KOPT-K1 (cell line): ENCODE results near the gene ATP10D.

Source experiments
- H3K27ac ChIP-seq: fragments of 200-600 bp; sonication (generic); 2 replicates; pipeline ENCODE4 v1.5.1; 2016; ENCODE audit warnings: antibody characterized with exemption, mild to moderate bottlenecking, low read depth, low read length; ENCODE audit not compliant: poor library complexity, severe bottlenecking
- H3K36me3 ChIP-seq: fragments of 200-600 bp; sonication (generic); 2 replicates; pipeline ENCODE4 v1.5.1; 2017; ENCODE audit warnings: antibody characterized with exemption, mild to moderate bottlenecking, low read length, moderate library complexity; ENCODE audit not compliant: insufficient read depth
- H3K9me3 ChIP-seq: fragments of 200-600 bp; sonication (generic); 2 replicates; pipeline ENCODE4 v1.5.1; 2017; ENCODE audit warnings: antibody characterized with exemption, low read length, mild to moderate bottlenecking; ENCODE audit not compliant: insufficient read depth, poor library complexity, severe bottlenecking

ATP10D gene

DNA sequence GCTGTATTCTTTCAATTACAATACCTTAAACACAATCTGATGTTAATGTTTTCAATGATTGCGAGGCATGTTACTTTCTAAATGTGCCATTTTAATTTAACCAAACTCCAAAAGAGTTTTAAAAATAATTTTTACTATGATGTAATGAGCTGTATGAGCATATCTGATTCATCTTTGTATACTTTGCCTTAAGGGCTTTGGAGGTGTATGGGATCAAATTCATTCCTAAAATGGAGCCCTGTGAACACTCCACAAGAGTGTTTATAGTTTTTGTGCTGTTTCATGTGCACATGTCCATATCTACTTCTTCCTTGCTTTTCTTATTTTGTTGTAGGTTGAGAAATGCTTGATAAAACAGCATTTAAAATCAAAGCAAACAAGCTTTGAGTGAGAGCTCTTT lies 82.4 kb downstream of the ATP10D start:
- Histone ChIP-seq H3K36me3 (no peaks in the 10 kb centered on the region), H3K27ac (no peak overlapping the region), H3K9me3 (no peaks in the 10 kb centered on the region)

DNA sequence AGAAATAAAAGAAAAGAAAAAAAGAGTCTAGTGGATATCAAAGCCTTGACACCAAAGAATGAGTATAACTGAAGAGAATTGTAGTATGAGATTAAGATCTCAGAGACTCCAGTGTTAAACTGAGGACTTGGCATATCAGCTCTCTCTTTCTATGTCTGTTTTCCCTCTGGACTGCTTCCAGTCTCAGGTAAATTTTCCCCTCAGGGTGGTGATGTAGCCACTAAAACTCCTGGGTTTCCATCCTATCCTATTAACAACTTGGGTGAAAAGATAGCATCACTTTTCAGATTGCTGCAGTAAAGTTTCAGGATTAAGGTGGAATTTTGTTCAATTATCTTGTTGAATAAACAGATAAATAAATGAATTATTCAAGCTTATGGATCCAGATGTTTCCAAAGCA lies 85.7 kb downstream of the ATP10D start:
- no peak overlapping the region for H3K27ac ChIP-seq
- H3K9me3 ChIP-seq: no peaks in the 10 kb centered on the region
- no peaks in the 10 kb centered on the region for H3K36me3 ChIP-seq

DNA sequence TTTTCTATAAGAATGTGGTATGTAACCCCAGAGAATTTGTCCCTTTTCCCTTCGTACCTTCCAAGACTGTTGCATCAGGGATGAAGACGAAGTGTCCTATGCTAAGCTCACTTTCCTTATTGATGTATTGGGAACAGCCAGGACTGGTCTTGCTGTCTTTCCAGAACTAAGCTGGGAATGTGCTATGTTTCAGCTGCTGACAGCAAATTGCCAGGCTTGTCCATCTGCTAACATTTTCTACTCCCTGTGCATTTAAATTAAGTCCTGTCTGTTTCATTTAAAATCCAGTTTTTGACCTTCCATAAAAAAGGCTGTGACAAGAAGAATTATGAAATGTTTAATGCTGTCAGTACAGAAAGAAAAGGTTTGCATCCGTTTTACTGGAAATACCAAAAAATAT lies 87.9 kb downstream of the ATP10D start:
- Histone ChIP-seq H3K36me3 (no peaks in the 10 kb centered on the region), H3K9me3 (no peaks in the 10 kb centered on the region), H3K27ac (no peak overlapping the region)

- Histone ChIP-seq H3K9me3 (no peaks in the 10 kb centered on the region), H3K36me3 (no peaks in the 10 kb centered on the region), H3K27ac (no peak overlapping the region)
Measured at GRCh38 chr4:47577779-47578553, 92.9 kb downstream of the ATP10D start.

DNA sequence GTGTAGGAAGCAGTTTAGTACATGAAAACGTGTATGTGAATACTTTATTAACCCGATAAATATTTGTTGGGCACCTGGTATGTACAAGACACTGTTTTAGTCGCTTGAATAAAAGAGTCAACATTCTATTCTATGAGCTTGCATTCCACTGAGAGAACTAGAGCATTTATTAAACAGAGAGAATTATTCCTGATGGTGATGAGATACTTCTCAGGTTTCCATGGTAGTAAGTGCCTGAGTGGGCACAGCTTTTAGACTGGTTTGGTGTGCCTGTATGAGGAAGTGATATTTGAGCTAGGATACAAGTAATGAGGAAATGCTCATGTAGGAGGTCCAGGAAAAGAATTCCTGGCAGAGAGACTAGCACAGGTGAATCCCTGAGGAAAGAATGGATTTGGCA lies 94.2 kb downstream of the ATP10D start:
- H3K36me3 ChIP-seq: no peaks in the 10 kb centered on the region
- no peaks in the 10 kb centered on the region for H3K9me3 ChIP-seq
- H3K27ac ChIP-seq: no peak overlapping the region

DNA sequence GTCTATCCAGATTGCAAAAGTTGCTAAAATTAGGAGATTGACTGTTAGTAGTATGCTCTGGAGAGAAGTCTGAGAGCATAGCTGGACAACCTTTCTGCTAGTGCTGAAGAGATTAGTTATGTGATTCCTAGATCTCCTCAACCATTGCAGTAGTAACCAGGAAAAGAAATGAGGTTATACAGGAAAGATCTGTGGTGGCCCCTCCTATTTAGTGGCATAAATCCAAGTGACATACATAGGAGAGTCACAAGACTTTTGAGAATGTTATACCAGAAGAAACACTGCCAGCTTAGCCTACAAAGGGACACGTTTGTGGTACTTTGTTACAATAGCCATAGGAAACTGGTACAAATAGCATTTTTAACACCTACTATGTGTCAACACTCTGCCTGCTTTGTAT lies 105.2 kb downstream of the ATP10D start:
- Histone ChIP-seq H3K27ac (no peak overlapping the region), H3K9me3 (no peaks in the 10 kb centered on the region), H3K36me3 (no peaks in the 10 kb centered on the region)

GRCh38 chr4:47597696-47598095 lies 112.6 kb downstream of the ATP10D start:
- Histone ChIP-seq H3K27ac (no peak overlapping the region), H3K36me3 (no peaks in the 10 kb centered on the region), H3K9me3 (no peaks in the 10 kb centered on the region)

GRCh38 chr4:47598320-47598719 lies 113.2 kb downstream of the ATP10D start:
- no peaks in the 10 kb centered on the region for H3K36me3 ChIP-seq
- H3K27ac ChIP-seq: no peak overlapping the region
- H3K9me3 ChIP-seq: no peaks in the 10 kb centered on the region

DNA sequence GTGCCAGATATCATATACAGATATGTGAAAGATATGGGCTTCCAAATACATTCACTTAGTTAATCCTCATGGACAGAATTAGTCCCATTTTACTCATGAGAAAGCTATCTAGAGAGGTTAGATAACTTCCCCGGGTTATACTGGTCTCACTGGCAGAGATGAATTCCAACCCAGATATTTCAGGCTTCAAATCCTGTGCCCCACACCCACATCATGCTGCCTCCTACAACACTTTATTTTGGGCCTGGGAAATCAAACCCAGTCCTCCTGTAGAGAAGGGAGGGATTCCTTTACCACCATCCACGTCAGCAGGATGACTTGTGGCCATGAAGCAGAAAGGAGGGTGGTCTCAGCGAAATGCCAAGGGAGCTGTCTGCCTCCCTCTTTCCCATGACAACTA lies 113.8 kb downstream of the ATP10D start:
- Histone ChIP-seq H3K36me3 (no peaks in the 10 kb centered on the region), H3K9me3 (no peaks in the 10 kb centered on the region), H3K27ac (no peak overlapping the region)

GRCh38 chr4:47606482-47606881 lies 121.4 kb downstream of the ATP10D start:
- no peak overlapping the region for H3K27ac ChIP-seq
- H3K36me3 ChIP-seq: no peaks in the 10 kb centered on the region
- no peaks in the 10 kb centered on the region for H3K9me3 ChIP-seq

DNA sequence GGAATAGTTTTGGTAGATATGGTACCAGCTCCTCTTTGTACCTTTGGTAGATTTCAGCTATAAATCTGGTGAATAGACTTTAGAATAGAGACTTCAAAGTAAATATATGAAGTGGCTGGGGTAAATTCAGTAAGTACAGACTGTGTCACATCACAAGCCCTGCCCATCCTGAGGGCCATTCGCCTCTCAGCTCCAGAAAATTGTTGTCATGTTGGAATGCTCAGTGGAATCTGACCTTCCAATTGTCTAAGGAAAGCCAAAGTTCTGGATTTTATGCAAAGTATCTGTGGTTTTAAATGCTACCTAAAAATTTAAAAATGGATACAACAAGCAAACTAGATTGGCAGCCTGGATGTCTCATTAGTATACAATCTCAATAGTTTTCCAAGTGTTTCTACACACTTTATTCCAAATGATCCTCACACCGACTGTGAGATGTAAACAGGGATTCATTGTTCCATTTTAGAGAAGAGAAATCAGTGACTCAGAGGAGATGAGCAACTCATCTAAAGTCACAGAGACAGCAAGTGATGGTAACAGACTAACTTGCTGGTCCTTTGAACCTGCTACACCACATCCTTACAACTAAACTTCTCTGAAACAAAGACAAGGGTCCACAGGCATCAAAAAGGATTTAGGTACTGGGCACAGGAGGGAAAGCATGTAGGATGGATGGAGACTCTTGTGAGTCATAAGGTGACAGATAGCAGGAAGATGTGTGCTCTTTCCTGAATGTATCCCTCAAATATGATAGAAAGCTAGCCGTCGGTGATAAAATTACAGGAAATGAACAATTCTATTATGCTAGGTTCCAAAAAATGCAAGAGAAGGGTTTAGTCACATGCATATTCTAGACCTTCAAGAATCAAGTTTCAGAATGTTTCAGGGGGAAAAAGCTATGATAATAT lies 127.3 kb downstream of the ATP10D start:
- no peaks in the 10 kb centered on the region for H3K9me3 ChIP-seq
- no peak overlapping the region for H3K27ac ChIP-seq
- no peaks in the 10 kb centered on the region for H3K36me3 ChIP-seq

- no peaks in the 10 kb centered on the region for H3K36me3 ChIP-seq
- H3K27ac ChIP-seq: no peak overlapping the region
- no peaks in the 10 kb centered on the region for H3K9me3 ChIP-seq
Measured at GRCh38 chr4:47615385-47615784, 130.3 kb downstream of the ATP10D start.

DNA sequence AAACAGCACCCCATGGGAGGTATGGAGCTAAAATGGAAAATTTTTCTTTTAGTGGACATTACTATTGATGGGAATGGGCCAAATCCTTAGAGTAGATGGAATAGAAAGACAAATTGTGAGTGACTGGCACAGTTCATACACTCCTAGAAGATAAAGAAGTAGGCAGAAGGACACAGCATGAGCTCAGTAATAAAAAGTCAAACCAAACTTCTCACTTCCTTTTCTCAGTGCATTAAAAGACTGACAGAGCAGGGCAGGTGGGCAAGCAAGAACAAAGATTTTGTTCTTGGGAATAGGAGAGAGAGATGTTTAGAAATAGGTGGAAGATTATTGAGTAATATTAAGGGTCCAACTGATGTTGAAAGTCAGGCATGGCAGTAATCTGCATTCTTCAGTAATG lies 132.5 kb downstream of the ATP10D start:
- Histone ChIP-seq H3K9me3 (no peaks in the 10 kb centered on the region), H3K27ac (no peak overlapping the region), H3K36me3 (no peaks in the 10 kb centered on the region)

GRCh38 chr4:47619691-47620090 lies 134.6 kb downstream of the ATP10D start:
- Histone ChIP-seq H3K36me3 (no peaks in the 10 kb centered on the region), H3K27ac (no peak overlapping the region), H3K9me3 (no peaks in the 10 kb centered on the region)

DNA sequence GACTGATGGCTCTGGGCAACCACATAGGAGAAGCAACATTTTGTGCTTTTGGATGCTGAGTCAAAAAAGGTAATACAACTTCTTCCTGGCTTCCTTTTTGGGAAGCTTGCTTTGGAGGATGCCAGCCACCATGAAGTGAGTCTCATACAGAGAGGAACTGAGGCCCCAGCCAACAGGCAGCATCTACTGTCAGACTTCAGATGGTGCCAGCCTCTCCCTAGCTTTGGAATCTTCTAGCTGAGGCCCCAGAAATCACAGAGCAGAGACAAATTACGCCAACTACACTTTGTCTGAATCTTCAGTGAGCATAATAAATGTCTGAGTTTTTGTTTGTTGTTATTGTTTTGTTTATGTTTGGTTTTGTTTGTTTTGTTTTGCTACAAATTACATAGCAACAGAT lies 136.1 kb downstream of the ATP10D start:
- Histone ChIP-seq H3K9me3 (no peaks in the 10 kb centered on the region), H3K36me3 (no peaks in the 10 kb centered on the region), H3K27ac (no peak overlapping the region)
